T-helper 2 cell (primary cell): Measurements from ENCODE around the gene ANKRD63.

ENCODE experiments used
- DNase-seq, 5 experiments: peaks; one replicate each; pipeline versions ENCODE4 v3.0.0 to v3.0.0-alpha.2; 2012 to 2022
- total RNA-seq, 2 donors: gene quantifications; one replicate each; lab custom pipeline; 2026; lab: John Stamatoyannopoulos, UW

The ANKRD63 gene, protein sequence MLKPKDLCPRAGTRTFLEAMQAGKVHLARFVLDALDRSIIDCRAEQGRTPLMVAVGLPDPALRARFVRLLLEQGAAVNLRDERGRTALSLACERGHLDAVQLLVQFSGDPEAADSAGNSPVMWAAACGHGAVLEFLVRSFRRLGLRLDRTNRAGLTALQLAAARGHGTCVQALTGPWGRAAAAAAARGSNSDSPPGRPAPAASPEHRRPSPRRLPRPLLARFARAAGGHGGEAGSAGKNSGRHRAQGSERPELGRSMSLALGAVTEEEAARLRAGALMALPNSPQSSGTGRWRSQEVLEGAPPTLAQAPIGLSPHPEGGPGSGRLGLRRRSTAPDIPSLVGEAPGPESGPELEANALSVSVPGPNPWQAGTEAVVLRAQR
- 0 to 0.40 reads per million in 2 donors for total RNA-seq

DNA sequence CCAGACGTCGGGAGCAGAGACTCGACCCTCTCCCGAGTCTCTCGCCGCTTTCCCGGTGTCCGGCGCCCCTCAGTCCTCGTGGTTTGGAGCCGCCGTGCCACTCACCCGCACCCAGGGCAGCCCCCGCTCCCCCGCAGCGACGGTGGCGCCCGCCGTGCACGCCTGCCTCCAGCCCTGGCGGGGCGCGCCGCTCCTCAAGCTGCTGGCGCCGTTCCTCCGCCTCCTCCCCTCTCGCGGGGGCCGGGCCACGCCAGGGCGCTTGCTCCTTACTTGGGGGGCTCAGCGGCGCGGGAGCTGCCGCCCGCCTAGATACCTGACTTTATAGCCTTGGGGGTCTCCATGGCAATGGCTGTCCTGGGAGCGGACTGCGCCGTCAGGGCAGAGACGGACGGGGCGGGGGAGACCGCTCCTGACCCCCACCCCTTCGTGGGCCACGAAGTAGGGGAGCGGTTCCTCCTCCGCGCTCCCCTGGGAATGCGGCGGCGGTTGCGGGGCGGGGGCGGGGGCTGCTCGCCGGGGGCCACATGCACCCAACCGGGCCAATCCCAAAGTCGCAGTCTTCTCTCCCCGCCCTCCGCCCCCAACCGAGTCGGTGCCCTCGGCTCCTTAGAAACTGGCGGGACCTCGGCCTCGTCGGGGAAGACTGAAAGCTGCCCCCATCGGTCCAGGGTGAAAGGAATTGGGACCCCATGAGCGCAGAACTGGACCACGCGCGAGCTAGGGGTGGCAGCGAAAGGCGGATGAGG, at the start of gene ANKRD63:
Gene ANKRD63, minus strand, starts transcription at position 196 of the 746 bp plus-strand sequence. CDS start 478 bp downstream, outside the sequence.
- peak in 4 of 5 experiments; percentile 13 to 51 (median 20) for DNase-seq

DNA sequence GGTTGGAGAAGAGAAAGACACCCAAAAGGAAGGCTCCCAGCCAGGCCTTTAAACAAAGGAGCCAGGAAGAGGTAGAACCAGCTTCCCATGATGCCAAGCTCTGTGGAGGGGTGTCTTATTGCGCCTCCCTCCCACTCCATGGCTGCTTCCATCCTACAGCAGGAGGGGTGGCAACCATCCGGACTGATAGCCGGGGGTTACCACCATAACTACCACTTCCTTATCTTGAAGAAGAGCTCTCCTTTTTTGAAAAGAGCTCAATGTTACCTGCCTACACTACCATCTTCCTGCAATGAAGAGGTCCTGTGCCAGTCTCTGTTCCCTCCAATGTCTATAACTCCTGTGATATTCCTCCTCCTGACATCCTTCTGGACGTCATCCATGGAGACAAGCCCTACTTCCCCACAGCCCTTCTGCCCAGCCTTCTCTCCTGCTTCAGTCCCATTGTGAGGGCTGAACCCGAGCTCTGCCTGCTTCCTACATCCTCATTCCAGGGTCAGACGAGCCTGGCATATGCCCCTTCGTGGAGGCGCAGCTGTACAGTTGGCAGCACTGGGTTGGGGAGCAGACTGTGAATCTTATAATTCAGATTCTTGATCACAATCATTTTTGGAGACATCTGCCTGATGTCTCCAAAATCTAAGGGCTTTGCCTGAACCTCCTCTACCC, 49.4 kb upstream of the ANKRD63 start:
- DNase-seq, result no peak

DNA sequence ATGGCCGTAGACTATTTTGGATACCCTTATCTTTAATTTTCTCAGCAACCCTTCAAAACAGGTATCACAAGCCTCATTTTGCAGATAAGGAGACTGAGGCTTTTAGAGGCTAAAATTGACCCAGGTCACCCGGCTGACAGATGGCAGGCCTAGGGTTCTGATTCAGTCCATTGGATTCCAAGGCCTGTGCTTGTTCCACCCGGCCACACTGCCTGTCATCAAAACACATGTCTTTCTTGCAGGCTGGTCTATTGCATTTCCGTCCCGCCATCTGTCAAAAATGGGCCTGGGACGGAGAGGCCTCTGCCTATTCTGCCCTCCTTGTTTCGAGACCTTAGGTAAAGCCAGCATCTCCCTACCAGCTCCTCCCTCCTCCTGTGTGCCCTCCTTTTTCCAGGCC, 48.8 kb upstream of the ANKRD63 start:
- no peak for DNase-seq

DNA sequence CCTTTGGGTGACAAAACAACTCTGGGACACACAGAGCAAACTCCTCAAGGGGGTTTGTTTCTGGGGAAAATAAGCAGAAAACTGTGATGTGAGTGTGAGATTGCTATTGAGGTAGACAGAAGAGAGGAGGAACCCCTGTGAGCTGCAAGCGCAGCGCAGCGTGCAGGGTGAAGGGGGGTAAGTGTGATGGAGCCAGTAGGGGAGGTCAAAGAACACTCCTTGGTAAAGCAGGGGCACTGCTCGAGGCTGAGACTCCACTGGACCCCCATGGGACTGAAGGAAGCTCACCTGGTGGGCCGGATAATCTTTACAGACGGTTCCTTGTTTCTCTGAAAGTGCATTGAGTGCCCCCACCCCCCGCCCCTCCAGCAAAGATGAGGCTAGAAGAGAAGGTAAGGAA, 48.2 kb upstream of the ANKRD63 start:
- no peak for DNase-seq

DNA sequence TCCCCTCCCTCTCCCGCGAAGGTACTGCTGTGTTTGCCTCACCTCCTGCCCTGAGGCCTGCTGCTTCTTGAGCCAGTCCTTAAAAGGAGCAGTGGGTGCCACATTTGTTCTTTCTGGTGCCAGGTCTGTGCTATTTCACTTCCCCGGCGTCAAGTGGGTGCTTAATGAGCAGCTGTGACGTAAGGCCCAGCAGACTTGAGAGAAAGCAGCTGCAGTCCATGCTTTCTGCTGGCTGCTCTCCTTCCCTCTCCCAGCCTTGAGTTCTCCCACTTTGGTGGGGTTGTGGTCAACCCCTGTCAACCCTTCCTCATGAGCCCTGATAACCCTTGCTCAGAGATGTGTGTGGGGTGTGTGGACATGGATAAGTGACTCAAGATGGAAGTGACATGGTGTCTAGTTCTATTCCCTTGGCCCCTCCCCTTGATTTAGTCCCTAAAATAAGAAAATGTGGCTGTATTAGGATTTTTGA, 47.5 kb upstream of the ANKRD63 start:
- no peak for DNase-seq

DNA sequence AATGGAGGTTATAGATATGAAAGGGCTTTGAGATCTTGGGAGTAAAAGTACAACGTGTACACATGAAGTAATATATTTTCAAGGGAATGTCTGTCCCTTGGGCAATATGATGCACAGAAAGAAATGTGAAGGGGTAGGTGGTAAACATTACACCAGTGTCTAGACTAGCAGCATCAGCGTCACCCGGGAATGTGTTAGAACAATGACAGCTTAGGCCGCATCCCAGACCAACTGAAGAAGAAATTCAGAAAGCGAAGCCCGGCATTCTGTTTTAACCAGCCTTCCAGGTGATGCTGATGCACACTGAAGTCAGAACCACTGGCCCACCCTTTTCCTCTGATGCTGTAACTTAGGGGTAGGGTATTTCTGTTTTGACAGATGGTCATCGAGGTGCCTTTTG, 46.9 kb upstream of the ANKRD63 start:
- no peak for DNase-seq

DNA sequence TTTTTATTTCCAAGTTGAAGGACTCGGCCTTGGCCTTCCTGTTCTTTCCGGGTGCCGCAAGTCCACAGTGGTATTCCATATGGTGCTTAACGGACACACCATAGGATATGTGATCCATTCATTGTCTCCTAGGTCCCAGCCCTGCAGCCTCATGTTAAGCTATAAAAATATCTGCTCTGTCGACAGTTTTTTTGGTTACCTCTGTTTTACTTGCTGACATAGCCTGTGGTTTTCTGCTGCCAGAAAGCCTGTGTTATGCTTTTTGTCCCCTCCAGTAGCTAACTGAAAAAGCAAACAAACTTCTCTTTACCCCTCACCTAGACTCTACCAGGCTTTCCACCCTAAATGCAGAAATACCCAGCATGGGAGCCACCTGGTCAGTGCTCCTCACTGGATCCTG, 45.9 kb upstream of the ANKRD63 start:
- DNase-seq, result peak in 1 of 5 experiments; percentile 61

DNA sequence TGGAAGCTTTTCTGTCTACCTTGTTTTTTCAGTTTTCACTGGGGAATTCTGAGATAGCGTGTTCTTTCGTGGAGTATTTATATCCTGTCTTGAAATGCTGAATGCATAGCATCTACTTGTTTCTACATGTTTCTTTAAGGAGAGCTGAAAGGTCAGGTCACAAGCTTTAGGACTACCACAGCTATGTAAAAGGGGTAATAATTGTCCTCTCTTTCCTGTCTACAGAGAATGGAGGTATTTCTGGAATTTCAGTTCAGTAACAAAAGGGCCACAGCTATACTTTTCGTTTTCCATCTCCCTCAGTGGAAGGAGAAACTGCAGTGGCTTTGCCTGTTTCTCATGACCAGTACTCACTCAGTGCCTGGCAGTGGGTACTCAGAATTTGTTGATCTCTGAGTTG, 45.3 kb upstream of the ANKRD63 start:
- no peak for DNase-seq

DNA sequence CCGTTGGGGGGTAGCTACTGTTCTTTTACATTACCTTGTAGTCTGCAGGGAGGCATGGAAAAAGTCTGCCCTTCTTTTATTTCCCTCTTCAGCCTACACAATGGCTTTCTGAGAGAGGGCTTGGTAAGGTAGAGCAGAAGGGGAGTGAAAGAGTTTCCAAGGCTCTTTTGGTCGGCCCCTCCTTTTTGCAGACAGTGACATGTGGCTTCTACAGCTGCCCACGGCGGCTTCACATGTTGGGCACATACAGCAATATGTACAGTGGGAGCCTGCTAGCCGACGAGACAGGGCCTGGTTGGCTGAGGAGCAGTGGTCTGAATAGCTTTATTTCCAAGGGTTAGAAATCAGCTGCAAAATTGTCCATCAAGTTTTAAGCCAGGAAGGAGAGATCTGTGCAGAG, 44.6 kb upstream of the ANKRD63 start:
- no peak for DNase-seq

DNA sequence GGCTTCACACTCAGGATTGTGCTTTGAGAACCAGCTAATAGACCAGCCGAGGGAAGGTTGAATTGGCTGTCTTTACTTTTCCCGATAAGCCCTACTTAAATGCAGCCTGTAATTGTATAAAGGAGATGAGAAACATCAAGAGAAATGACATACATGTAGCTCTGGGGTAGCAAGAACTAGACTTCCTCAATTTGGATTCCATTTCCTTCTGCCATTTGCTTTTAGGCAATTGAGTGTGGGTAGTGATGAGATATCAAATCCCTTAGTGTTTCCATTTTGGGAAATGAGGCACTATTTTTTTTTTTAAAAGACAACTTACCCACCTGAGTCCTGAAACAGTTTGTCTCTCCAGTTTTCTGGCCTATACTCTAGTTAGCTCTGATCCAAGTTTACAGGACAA, 42.8 kb upstream of the ANKRD63 start:
- DNase-seq, result no peak

DNA sequence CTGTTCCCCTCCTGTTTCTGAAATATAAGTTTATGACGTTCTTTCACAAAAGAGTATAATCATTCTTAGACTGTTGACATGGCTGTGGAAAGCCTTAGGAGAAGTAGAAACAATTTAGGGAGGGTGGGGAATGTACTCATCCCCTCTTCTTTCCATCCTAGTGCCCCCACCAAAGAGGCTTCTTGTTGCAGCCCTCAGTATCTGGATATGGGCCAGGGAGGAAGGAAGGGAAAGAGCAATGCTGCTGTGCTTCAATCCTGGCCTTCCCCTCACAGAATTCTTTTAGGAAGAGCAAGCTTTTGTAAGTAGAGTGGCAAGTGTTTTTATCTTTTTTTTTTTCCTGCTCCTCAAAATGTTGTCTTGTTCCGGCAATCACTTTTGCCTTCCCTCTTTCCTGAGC, 42.3 kb upstream of the ANKRD63 start:
- no peak for DNase-seq

DNA sequence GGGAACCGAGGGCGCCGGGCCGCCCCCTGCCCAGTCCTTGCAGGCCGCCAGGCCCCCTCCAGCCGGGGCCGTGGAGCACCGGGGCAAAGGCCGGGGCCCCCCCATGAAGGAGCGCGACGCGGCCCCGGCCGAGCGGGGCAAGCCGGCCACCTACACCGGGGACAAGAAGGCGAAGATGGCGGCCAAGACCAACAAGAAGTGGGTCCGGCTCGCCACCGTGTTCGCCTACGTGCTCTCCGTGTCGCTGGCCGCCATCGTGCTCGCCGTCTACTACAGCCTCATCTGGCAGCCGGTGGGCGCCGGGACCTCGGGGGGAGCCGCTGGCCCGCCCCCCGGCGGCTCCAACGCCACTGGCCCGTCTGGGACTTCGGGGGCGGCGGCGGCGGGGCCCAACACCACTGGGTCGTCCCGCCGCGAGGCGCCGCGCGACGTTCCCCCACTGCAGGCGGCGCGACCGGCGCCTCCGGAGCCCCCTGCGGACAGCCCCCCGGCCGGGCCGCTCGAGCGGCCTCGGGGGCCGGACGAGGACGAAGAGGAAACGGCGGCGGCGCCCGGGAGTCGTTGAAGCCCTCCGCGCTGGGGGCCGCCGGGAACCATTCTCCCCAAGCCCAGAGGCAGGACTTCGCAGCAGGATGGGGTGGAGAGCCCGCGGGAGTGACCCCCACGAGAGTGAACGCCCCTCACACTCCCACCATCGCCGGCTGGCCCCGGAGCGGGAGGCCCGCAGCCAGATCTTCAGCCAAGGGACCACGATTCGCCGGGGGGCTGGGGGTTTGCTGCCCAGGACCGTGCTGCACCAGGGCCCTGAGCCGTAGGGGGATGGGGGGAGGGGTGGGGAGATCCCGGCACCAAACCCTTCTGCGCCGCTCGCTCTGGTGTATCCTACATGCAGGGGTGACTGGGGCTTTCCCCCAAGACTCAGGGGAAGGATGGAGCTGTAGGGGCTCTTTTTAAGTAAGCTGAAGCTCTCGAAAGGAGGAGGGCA, 41.4 kb upstream of the ANKRD63 start:
- DNase-seq, result peak in 1 of 5 experiments; percentile 35

DNA sequence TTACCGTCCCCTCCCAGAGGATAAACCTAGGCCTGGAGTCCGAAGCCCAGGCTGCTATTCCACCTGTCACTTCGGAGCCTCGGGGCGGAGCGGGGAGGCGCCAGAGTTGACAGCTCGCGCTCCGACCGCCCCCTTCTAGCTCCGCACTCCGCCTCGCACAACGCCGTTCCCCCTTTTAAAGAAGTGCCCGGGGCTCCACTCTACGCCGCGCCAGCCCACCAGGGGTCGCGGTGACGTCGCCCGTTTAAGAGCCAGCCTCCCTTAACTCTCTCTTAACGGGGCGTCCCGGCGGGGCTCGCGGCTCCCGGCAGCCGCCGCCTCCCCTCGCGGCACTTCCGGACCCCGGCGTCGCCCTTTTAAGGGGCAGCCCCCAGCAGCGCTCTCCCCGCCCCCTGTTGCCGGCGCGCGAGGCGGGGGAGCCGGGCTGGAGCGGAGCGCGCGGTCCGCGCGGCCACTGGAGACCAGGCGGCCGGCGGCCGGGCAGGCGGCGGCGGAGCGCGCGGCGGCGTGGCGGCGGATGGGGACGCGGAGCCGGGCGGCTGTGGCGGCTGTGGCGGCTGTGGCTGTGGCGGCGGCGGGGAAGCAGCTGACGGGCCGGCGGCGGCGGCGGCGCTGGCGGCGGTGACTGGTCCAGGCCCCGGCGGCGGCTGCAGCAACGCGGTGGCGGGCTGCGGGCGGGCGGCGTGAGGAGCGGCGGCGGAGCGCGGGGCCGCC, 40.5 kb upstream of the ANKRD63 start, which contains the start of gene INAFM2:
Gene INAFM2, plus strand, starts transcription at position 454 of the 714 bp plus-strand sequence. CDS start 364 bp downstream, outside the sequence.
- peak; percentile 80 to 94 (median 85) for DNase-seq

DNA sequence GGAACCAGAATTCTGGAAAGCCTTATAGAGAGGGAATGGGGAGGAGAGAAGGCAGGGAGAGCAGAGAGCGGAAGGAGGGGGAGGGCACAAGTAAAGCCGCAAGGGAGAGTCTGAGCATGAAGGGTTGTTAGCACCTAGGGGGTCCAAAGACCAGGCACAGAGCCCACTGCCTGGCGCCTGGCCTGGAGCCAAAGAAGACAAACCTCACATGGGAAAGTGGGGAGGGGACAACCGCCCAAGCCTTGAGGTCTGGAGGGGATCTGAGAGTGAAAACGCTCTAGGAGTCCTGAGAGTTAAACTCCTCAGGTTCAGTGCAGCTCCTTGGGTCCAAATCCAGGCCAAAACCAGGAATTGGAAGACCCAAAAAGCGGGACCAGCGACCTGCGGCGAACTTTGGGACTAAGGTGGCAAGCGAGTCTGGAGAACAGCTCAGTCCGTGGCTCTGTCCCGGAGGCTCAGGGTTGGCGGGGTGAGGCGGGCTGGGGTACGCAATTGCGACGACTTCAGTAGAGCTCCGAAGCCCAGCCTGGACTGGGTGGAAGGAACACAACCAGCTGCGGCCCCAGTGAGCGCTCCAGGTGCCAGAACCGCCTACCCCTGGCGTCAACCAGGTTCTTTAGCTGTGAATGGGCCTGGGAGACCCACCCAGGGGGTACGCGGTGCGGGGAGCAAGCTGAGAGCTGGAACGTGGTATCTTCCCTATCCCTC, 39.8 kb upstream of the ANKRD63 start:
- DNase-seq, result no peak

DNA sequence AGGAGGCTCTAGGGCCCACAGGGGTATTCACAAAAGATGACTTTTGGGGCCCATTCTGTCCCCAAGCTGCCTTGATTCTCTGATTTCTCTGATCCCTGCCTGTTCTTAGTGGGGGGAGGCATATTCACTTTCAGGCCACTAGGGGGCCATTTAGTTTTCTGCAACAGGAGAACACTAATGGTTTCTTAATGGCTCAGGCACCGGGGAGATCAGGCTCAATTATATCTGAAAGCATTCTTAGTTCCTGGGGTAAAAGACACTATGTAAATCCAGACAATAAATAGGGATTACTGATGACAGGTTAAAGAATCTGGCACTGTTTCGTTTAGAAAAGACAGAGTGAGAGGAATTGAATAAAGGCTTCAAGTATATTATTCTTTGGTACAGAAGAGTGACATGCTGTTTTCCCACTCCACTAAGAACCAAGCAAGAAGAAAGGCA, 38.1 kb upstream of the ANKRD63 start:
- DNase-seq, result peak in 4 of 5 experiments; percentile 26 to 76 (median 46)

DNA sequence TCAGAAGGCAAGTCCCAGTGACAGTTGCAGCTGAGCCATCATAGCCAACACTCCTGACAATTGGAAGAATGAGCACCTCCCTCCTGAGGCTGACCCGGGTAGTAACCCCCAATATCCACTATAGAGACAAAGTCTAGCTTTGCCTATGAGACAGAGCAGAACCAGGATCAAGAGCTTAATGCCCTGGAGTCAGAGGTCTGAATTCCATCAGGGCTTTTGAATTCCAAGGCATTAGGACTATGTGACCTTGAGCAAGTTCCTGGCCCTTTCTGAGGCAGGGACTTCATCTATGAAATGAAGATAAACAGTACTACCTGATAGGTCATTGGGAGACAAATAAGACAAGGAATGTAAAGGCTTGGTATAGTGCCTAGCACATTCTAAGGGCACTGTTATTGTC, 37.5 kb upstream of the ANKRD63 start:
- no peak for DNase-seq

DNA sequence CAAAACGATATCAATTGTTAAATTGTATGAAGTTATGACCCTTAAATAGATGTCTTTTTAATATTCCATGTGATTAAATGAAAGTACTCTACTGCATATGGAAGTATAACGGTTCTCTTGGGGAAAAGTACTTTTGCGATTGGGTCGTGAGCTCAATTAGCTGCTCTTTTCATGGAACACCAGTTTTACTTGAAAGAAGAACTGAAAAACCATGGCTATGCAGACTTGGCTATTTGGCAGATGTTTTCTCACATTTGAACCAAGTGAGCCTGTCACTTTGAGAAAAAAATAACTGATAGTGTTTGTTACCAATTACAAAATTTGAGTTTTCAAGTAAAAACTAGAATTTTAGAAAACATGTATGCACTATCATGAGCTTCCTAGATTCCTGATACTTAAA, 34.7 kb upstream of the ANKRD63 start:
- no peak for DNase-seq

DNA sequence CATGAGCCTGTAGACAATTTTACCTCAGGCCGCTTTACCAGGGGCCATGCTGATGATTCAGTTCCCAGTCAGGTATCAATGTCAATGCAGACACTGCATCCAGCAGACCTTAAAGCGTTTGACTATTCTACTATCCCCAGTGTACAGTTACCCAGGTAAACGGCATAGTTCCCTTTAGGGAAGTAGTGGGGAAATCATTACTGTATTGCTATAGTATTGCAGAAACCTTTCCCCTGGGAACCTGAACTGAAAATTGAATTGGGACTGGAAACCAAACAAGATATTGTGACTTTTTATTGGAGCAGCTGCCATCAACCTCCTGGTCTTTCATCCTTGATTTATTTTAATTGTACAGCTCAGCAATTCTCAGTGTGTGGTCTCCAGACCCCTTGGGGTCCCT, 34.1 kb upstream of the ANKRD63 start:
- DNase-seq, result no peak

DNA sequence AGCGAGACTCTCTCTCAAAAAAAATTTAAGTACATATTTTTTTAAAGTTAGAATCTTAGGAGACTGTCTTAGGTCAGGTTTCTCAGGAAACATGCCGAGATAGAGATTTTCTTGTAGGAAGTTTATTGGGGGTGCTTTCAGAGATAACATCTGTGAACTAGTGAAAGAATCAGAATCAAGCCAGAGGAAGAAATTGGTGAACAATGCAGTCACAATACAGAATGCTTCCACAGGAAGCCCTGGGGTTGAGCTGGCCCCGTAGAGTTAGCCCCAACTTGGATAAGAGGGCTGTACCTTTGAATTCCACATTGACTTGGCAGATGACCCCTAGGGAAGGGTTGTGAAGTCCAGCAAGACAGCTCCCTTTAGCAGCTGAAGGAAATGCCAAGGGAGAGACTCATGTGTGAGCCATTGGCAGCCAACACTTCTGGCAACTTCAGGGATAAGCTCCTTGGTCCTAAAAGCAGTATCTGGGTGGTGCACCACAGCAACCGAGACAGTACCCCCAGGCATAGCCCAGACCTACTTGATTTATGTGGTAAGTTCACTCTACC, 31.9 kb upstream of the ANKRD63 start:
- DNase-seq, result no peak
